Forelimb muscle (tissue), 1 donor: Measurements from ENCODE around the gene TMEM179. TPM values are rescaled to one million over a fixed set of nuclear protein-coding genes. Genes with fewer than 3 reads are reported as not detected.
"Not testable (repeated sequence)": the region's sequence is repeated elsewhere in the genome, so short reads cannot be mapped to it uniquely, and the experiment has no call there.

Experiments used
- DNase-seq: peaks from one replicate; pipeline ENCODE4 v3.0.0-alpha.2; 2013; ENCODE audit warnings: low read depth
- polyA plus RNA-seq: library from polyadenylated mRNA; unstranded; fragments of 120-200 nt; gene quantifications from one replicate; pipeline ENCODE4 v1.2.1, GENCODE V29; 2013; ENCODE audit not compliant: insufficient read length

Gene TMEM179
- polyA plus RNA-seq, 1 donor, result 1.1 TPM

GRCh38 chr14:104637546-104638003 is 33.0 kb upstream of the TMEM179 start:
- no peak for DNase-seq

- not testable (repeated sequence) for DNase-seq
Observed at GRCh38 chr14:104636846-104637545, 32.4 kb upstream of the TMEM179 start.

GRCh38 chr14:104636131-104636530 is 31.6 kb upstream of the TMEM179 start:
- DNase-seq, result no peak

- no peak for DNase-seq
Observed at GRCh38 chr14:104635717-104636116, 31.1 kb upstream of the TMEM179 start.

GRCh38 chr14:104634886-104635570 is 30.5 kb upstream of the TMEM179 start:
- DNase-seq, result no peak

GRCh38 chr14:104634138-104634760 is 29.7 kb upstream of the TMEM179 start:
- DNase-seq, result no peak

- DNase-seq, result no peak
Observed at GRCh38 chr14:104633276-104634137, 28.9 kb upstream of the TMEM179 start.

GRCh38 chr14:104632781-104633180 is 28.2 kb upstream of the TMEM179 start:
- no peak for DNase-seq

- no peak for DNase-seq
Observed at GRCh38 chr14:104624939-104625338, 20.4 kb upstream of the TMEM179 start.

- no peak for DNase-seq
Observed at GRCh38 chr14:104614126-104614812, 9.7 kb upstream of the TMEM179 start.

GRCh38 chr14:104611881-104612280 is 7.3 kb upstream of the TMEM179 start:
- no peak for DNase-seq

GRCh38 chr14:104610749-104611310 is 6.3 kb upstream of the TMEM179 start:
- no peak for DNase-seq

GRCh38 chr14:104609666-104610065 is 5.1 kb upstream of the TMEM179 start:
- DNase-seq, result no peak

GRCh38 chr14:104603711-104604401 is 716 bp downstream of the TMEM179 start:
- DNase-seq, result no peak

GRCh38 chr14:104602933-104603325 is 1.6 kb downstream of the TMEM179 start:
- no peak for DNase-seq

- no peak for DNase-seq
Observed at GRCh38 chr14:104602315-104602932, 2.1 kb downstream of the TMEM179 start.

- no peak for DNase-seq
Observed at GRCh38 chr14:104601786-104602185, 2.8 kb downstream of the TMEM179 start.

GRCh38 chr14:104600805-104601204 is 3.8 kb downstream of the TMEM179 start:
- DNase-seq, result no peak

- DNase-seq, result no peak
Observed at GRCh38 chr14:104600141-104600643, 4.4 kb downstream of the TMEM179 start.

GRCh38 chr14:104599446-104599845 is 5.1 kb downstream of the TMEM179 start:
- no peak for DNase-seq
